Tibial nerve (tissue), 4 donors: ENCODE results near the gene TJP3.

Source experiments
- CTCF ChIP-seq, 5 experiments: fragments of 200-600 bp in 3 of 5; fragments of 450-650 bp in 2 of 5; sonication (generic) in 3 of 5; IDR thresholded peaks; one replicate each; pipeline ENCODE4 v1.5.1; 2016 to 2019; ENCODE audit warnings: antibody characterized with exemption in 5 of 5, mild to moderate bottlenecking in 3 of 5, moderate library complexity in 2 of 5
- EP300 ChIP-seq, 2 donors: sonication (generic); formaldehyde crosslinking; IDR thresholded peaks; one replicate each; pipeline ENCODE4 v1.6.1; 2017; ENCODE audit warnings: antibody characterized with exemption in 2 of 2, mild to moderate bottlenecking in 1 of 2
- POLR2A ChIP-seq, 2 donors: fragments of 450-650 bp; IDR thresholded peaks; one replicate each; pipeline ENCODE4 v1.6.1; 2017; ENCODE audit warnings: antibody characterized with exemption in 2 of 2, mild to moderate bottlenecking in 2 of 2, moderate library complexity in 2 of 2

- TF ChIP-seq POLR2A (IDR thresholded peaks at IDR 0.05) (no peak), CTCF (IDR thresholded peaks at IDR 0.05) (no peak), EP300 (IDR thresholded peaks at IDR 0.05) (no peak)
Observed at GRCh38 chr19:3669082-3669946, 38.9 kb upstream of the TJP3 start.
